Psoas muscle (tissue), 8 donors: ENCODE measurements around the gene HPS4. TPM values are rescaled to one million over a fixed set of nuclear protein-coding genes. Genes with fewer than 3 reads are reported as not detected.

Experiments
- ATAC-seq, 4 donors: fragments of 200-7000 bp; cut with Tn5 transposase; one replicate each; pipeline ENCODE4 v1.9.1; 2020; ENCODE audit warnings: moderate library complexity in 3 of 4, mild to moderate bottlenecking in 2 of 4
- DNase-seq, 2 donors: peaks; one replicate each; pipeline ENCODE4 v3.0.0-alpha.2; 2020
- H3K27ac ChIP-seq: fragments of 200-600 bp; one replicate; pipeline ENCODE4 v1.8.0; 2022
- H3K27me3 ChIP-seq, 3 donors: fragments of 200-600 bp in 1 of 3; one replicate each; pipeline versions ENCODE4 v1.6.1 to v1.8.0; 2013 to 2022; ENCODE audit warnings: low read length in 2 of 3, mild to moderate bottlenecking in 2 of 3, moderate library complexity in 1 of 3; ENCODE audit not compliant: insufficient read depth in 3 of 3
- H3K36me3 ChIP-seq, 2 donors: fragments of 200-600 bp in 1 of 2; one replicate each; pipeline versions ENCODE4 v1.6.1 to v1.8.0; 2013 to 2022; ENCODE audit warnings: low read depth in 1 of 2, mild to moderate bottlenecking in 1 of 2, moderate library complexity in 1 of 2; ENCODE audit not compliant: insufficient read depth in 1 of 2
- H3K4me1 ChIP-seq: fragments of 200-600 bp; one replicate; pipeline ENCODE4 v1.8.0; 2022
- H3K4me3 ChIP-seq: fragments of 200-600 bp; one replicate; pipeline ENCODE4 v1.8.0; 2022; ENCODE audit warnings: mild to moderate bottlenecking
- H3K9me3 ChIP-seq: fragments of 200-600 bp; one replicate; pipeline ENCODE4 v1.8.0; 2022
- WGBS, 3 donors: extraction: QIAGEN DNeasy Blood & Tissue Kit; methylation state at CpG; one replicate each; pipeline versions ENCODE4 v1.1.6 to v1.1.7; 2013; 5-methylcytosine and 5-hydroxymethylcytosine counted together
- intact Hi-C, 2 donors: fragments of 100-400 bp; cut with DNase I; formaldehyde crosslinking; loops; one replicate each; pipeline versions ENCODE4 v1.11.0 to v1.14.2; 2022
- polyA plus RNA-seq, 3 donors: library from polyadenylated mRNA; stranded (reverse); fragments of 200-250 nt; gene quantifications; one replicate each; pipeline ENCODE4 v1.2.3, GENCODE V29; 2013
- total RNA-seq, 4 donors: library from RNA; stranded (reverse); fragmentation: NEBNext Ultra II Directional in 2 of 4; extraction: Animal tissue kit (Norgen Biotek cat#: 25700) in 2 of 4; gene quantifications; one replicate each; pipeline versions ENCODE4 v1.2.1 to v1.2.4, GENCODE V29; 2021 to 2023
- TF ChIP-seq, protein P1 (sequence below): fragments of 200-600 bp; IDR thresholded peaks from one replicate; pipeline ENCODE4 v1.8.0; 2022; ENCODE audit warnings: antibody characterized with exemption
- donor health status: healthy with polysubstance abuse.
- donor health status: DM: no; HTN: no; CAD: no; lungs with moderate emphysema.
- donor health status: Bipolar disorder and iron deficiency.
- donor health status: healthy.
- donor health status: DM: yes; HTN: yes; CAD: no.
- donor health status: DM: no; HTN: no; CAD: no.
- donor health status: DM: no; HTN: no; CAD: no.
- donor health status: DM: yes; HTN: yes; CAD: no.

The HPS4 gene
- total and polyA plus RNA-seq, 7 donors = 5.8 to 13.9 (median 10.1) TPM

DNA sequence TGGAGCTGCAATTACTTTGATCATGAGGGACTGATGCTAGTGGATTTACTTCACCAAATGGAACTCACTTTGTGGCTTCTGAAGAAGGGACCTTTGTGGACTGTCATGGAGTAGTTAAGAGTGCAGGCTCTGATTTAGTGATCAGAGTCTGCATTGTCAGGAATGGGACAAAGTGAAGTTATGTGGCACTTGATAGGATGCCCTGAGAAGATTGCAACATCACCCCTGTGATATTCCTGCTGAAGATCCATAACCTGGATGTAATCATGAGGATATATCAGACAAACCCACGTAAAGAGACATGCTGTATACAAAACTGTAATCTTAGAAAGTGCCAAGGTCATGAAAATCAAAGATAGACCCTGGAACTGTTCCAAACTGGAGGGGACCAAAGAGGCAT is 30.3 kb upstream of the HPS4 start:
- no peak for DNase-seq
- ATAC-seq = no peak
- peak overlapping the region; percentile 85 for H3K27ac ChIP-seq
- intact Hi-C loops = loop anchor here (5.0 kb wide), 1 partner anchor 73 kb away; no protein-coding TSS in a partner anchor
- H3K4me3 ChIP-seq = no peak overlapping the region
- no peaks in the 10 kb centered on the region for H3K9me3 ChIP-seq
- H3K36me3 ChIP-seq = peaks cover 11 to 21% of the 10 kb centered on the region in 2 donors
- TF ChIP-seq, protein P1, sequence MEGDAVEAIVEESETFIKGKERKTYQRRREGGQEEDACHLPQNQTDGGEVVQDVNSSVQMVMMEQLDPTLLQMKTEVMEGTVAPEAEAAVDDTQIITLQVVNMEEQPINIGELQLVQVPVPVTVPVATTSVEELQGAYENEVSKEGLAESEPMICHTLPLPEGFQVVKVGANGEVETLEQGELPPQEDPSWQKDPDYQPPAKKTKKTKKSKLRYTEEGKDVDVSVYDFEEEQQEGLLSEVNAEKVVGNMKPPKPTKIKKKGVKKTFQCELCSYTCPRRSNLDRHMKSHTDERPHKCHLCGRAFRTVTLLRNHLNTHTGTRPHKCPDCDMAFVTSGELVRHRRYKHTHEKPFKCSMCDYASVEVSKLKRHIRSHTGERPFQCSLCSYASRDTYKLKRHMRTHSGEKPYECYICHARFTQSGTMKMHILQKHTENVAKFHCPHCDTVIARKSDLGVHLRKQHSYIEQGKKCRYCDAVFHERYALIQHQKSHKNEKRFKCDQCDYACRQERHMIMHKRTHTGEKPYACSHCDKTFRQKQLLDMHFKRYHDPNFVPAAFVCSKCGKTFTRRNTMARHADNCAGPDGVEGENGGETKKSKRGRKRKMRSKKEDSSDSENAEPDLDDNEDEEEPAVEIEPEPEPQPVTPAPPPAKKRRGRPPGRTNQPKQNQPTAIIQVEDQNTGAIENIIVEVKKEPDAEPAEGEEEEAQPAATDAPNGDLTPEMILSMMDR = no peak
- no peaks in the 10 kb centered on the region for H3K27me3 ChIP-seq
- peaks cover 25% of the 10 kb centered on the region for H3K4me1 ChIP-seq
- 31 to 69% (median 37%) methylated on average over 1 of the region's 1 CpG for WGBS, 3 donors

DNA sequence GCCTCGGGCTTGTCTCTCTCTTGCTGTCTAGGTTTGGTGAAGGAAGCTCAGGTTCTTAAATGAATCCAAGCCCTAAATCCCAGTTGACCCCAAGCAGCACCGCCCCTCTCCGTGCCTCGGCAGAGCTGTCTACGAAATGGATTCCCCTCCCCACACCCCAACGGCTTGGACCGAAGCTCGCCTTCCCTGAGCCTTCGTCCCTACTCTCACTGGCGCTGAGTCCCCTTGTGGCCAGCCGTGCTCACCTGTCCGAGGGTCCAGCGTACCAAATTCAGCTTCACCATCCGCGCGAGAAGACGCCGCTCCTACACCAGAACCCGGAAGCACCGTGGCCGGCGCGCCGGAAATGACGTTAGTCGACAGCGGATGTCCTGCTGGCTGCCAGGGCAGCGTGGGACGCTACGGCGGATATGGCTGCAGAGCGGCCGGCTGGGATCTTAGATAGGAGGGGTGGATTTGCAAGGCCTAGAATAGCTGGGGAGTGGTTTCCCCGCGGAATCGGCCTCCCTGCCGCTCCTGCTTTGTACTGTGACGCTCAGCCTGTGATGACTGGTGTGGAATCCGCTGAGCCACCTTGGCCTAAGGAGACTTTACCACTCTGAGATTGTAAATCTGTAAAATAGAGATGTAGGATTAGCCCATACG is 28.7 kb upstream of the HPS4 start, which contains the start of gene TFIP11:
Gene TFIP11 (minus strand): TSS at position 325 of the 645 bp plus-strand sequence. CDS start 2,201 bp downstream, outside the sequence.
- intact Hi-C loops = loop anchor here (5.0 kb wide), 1 partner anchor 75 kb away; no protein-coding TSS in a partner anchor
- Histone ChIP-seq H3K4me1 (peaks cover 25% of the 10 kb centered on the region), H3K36me3 (peaks cover 11 to 36% of the 10 kb centered on the region in 2 donors), H3K27ac (peak within 1 kb of the TSS; percentile 85), H3K27me3 (no peaks in the 10 kb centered on the region), H3K9me3 (no peaks in the 10 kb centered on the region), H3K4me3 (peak within 1 kb of the TSS; percentile 81)
- TF ChIP-seq, protein P1 = no peak
- 0% methylated on average over 40 of the region's 40 CpGs for WGBS, 3 donors
- DNase-seq = peak; percentile 95 to 98
- ATAC-seq = peak; percentile 97 to 98 (median 97)

DNA sequence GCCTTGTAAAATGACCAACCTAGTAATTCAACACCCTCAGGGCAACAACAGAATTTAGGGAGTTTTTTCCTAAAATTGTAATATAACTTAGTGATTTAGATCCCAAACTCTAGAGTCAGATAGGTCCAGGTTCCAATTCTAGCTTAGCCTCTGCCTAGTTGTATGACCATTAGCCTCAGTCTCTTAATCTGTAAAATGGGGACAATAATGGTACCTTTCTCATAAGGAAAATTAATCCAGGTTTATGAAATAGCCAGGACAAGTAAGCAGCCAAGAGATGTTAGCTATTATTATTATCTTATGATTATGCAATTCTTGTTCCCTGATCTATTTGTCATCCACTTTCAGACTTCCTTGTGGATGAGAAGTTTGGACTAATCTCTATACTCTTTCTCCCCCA is 24.6 kb upstream of the HPS4 start:
- DNase-seq (no peak), ATAC-seq (no peak)
- Histone ChIP-seq H3K4me1 (peaks cover 26% of the 10 kb centered on the region), H3K27ac (no peak overlapping the region), H3K4me3 (no peak overlapping the region), H3K36me3 (peaks cover 24 to 77% of the 10 kb centered on the region in 2 donors), H3K9me3 (no peaks in the 10 kb centered on the region), H3K27me3 (no peaks in the 10 kb centered on the region)
- intact Hi-C loops = no loop called here
- TF ChIP-seq, protein P1 = no peak

DNA sequence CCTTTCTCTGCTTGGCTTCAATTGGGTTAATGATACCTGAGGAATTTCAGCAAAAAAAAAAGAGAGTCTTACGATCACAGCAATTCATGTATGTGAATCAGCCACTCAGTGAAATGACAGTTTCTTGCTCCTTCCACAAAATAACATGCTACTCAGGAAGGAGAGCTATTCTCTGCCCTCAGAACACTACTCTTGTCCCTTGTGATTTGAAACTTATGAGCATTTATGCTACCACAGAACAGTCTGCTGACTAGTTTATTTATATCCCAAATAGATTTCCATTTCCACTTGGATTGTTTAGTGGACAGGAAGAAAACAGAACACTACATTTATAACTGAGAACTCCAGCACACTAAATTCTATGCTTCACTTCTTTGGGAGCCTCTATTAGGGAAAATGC is 20.2 kb upstream of the HPS4 start:
- H3K4me3 ChIP-seq = peak overlapping the region; percentile 3
- TF ChIP-seq, protein P1 = no peak
- WGBS, 3 donors = 23 to 48% (median 27%) methylated on average over 1 of the region's 1 CpG

More for the DNA sequence above, 20.2 kb upstream of the HPS4 start:
- no peaks in the 10 kb centered on the region for H3K9me3 ChIP-seq
- DNase-seq = no peak
- peak overlapping the region; percentile 88 for H3K27ac ChIP-seq
- intact Hi-C loops = loop anchor here in 1 of 2 donors (2.0 to 5.0 kb wide), 2 partner anchors 23 to 89 kb away; partner anchors contain the start of gene TPST2
- no peaks in the 10 kb centered on the region for H3K27me3 ChIP-seq
- H3K4me1 ChIP-seq = peaks cover 41% of the 10 kb centered on the region
- peaks cover 26 to 99% of the 10 kb centered on the region in 2 donors for H3K36me3 ChIP-seq
- ATAC-seq = peak in 2 of 4 donors; percentile 33 to 41
